MM.1S (cell line): Measurements from ENCODE around the gene SH3RF3.

Experiments used
- CTCF ChIP-seq: fragments of 300-600 bp; sonication (generic); IDR thresholded peaks from 2 replicates; pipeline ENCODE4 v1.5.1; 2016; ENCODE audit warnings: antibody characterized with exemption, low read length, mixed read lengths
- EZH2phosphoT487 ChIP-seq: fragments of 300-600 bp; sonication (generic); IDR thresholded peaks from 2 replicates; pipeline ENCODE4 v1.6.1; 2018; ENCODE audit warnings: antibody characterized with exemption, low read length

DNA sequence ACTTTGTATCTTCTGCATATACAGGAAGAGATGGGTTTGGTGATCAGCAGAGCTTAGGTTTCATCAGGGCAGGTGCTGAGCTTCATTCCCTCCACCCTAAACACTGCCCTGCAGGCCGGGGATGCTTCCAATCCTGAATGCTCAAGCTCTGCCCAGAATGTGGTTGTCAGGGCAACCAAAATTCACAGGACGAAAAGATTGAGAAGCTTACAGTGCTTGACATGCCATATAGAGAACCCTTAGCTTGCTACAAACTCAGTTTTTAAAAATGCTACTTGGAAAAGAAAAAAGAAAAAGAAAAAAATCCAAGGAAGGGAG, 65.6 kb downstream of the SH3RF3 start:
- TF ChIP-seq CTCF: no peak
- TF ChIP-seq EZH2phosphoT487: no peak
